ENCODE results near the gene CYP2A7.

- no peak for TF ChIP-seq CTCF (IDR thresholded peaks at IDR 0.05)
- no peak for TF ChIP-seq POLR2AphosphoS5 (IDR thresholded peaks at IDR 0.05)
- no peak for TF ChIP-seq POLR2A (IDR thresholded peaks at IDR 0.05; ENCODE audit: low read depth)
- TF ChIP-seq EP300 (IDR thresholded peaks at IDR 0.05), result no peak
Measured at GRCh38 chr19:40836754-40837429, 45.1 kb downstream of the CYP2A7 start.

All from esophagus muscularis mucosa (tissue), 4 donors.